MM.1S (cell line): ENCODE measurements around the gene BRIX1.

Experiments
- DNase-seq: peaks from one replicate; pipeline ENCODE4 v3.0.0-alpha.2; 2015
- H2AFZ ChIP-seq: fragments of 300-600 bp; sonication (generic); 2 replicates; pipeline ENCODE4 v1.6.0; 2016; ENCODE audit warnings: antibody characterized with exemption, low read length
- H3F3A ChIP-seq: fragments of 300-600 bp; sonication (generic); 2 replicates; pipeline ENCODE4 v1.6.1; 2016; ENCODE audit warnings: mild to moderate bottlenecking, antibody characterized with exemption, low read length, moderate library complexity, mixed read lengths; ENCODE audit not compliant: insufficient read depth
- H3K27ac ChIP-seq: fragments of 300-600 bp; sonication (generic); 2 replicates; pipeline ENCODE4 v1.5.1; 2016; ENCODE audit warnings: mild to moderate bottlenecking, low read length
- H3K27me3 ChIP-seq: fragments of 300-600 bp; sonication (generic); replicated peaks from 2 replicates; pipeline ENCODE4 v1.6.0; 2016; ENCODE audit warnings: low read length; ENCODE audit not compliant: insufficient read depth
- H3K36me3 ChIP-seq: fragments of 300-600 bp; sonication (generic); replicated peaks from 2 replicates; pipeline ENCODE4 v1.6.1; 2016; ENCODE audit warnings: mild to moderate bottlenecking, low read length, mixed read lengths; ENCODE audit not compliant: insufficient read depth
- H3K4me1 ChIP-seq: fragments of 300-600 bp; sonication (generic); 2 replicates; pipeline ENCODE4 v1.6.1; 2016; ENCODE audit warnings: low read length, mixed read lengths
- H3K4me2 ChIP-seq: fragments of 300-600 bp; sonication (generic); 2 replicates; pipeline ENCODE4 v1.6.0; 2016; ENCODE audit warnings: low read depth, low read length
- H3K4me3 ChIP-seq: fragments of 300-600 bp; sonication (generic); 2 replicates; pipeline ENCODE4 v1.5.1; 2016; ENCODE audit warnings: low read length, mixed read lengths
- H3K79me2 ChIP-seq: fragments of 300-600 bp; sonication (generic); 2 replicates; pipeline ENCODE4 v1.6.1; 2016; ENCODE audit warnings: mixed run types, low read length, mixed read lengths
- H3K9ac ChIP-seq: fragments of 300-600 bp; sonication (generic); 2 replicates; pipeline ENCODE4 v1.6.1; 2016; ENCODE audit warnings: low read length, mixed read lengths
- H3K9me2 ChIP-seq: fragments of 300-600 bp; sonication (generic); replicated peaks from 2 replicates; pipeline ENCODE4 v1.6.1; 2016; ENCODE audit warnings: mild to moderate bottlenecking, low read length, mixed read lengths; ENCODE audit not compliant: insufficient read depth
- H3K9me3 ChIP-seq: fragments of 300-600 bp; sonication (generic); replicated peaks from 2 replicates; pipeline ENCODE4 v1.6.1; 2016; ENCODE audit warnings: mild to moderate bottlenecking, low read length, mixed read lengths; ENCODE audit not compliant: insufficient read depth
- H4K20me1 ChIP-seq: fragments of 300-600 bp; sonication (generic); 2 replicates; pipeline ENCODE4 v1.6.1; 2016; ENCODE audit warnings: mild to moderate bottlenecking, low read length, moderate library complexity, mixed read lengths; ENCODE audit not compliant: insufficient read depth
- CTCF ChIP-seq: fragments of 300-600 bp; sonication (generic); IDR thresholded peaks from 2 replicates; pipeline ENCODE4 v1.5.1; 2016; ENCODE audit warnings: antibody characterized with exemption, low read length, mixed read lengths
- EZH2 ChIP-seq: fragments of 300-600 bp; sonication (generic); optimal IDR thresholded peaks from 2 replicates; pipeline ENCODE3; 2017; ENCODE audit warnings: low read depth, mild to moderate bottlenecking, antibody characterized with exemption, low read length, mixed read lengths
- EZH2phosphoT487 ChIP-seq: fragments of 300-600 bp; sonication (generic); IDR thresholded peaks from 2 replicates; pipeline ENCODE4 v1.6.1; 2018; ENCODE audit warnings: antibody characterized with exemption, low read length

Gene BRIX1

GRCh38 chr5:34944460-34945047 is 29.0 kb downstream of the BRIX1 start:
- Histone ChIP-seq H3K27ac (no peak overlapping the region), H2AFZ (no peak overlapping the region), H3K4me3 (no peak overlapping the region), H4K20me1 (no peaks in the 10 kb centered on the region), H3K4me2 (no peak overlapping the region), H3K9ac (no peak overlapping the region), H3K9me3 (no peaks in the 10 kb centered on the region), H3K4me1 (no peaks in the 10 kb centered on the region), H3K9me2 (no peaks in the 10 kb centered on the region), H3K79me2 (no peaks in the 10 kb centered on the region), H3F3A (no peaks in the 10 kb centered on the region), H3K36me3 (peaks cover 3% of the 10 kb centered on the region; the same call in 1 of the 2 replicates), H3K27me3 (no peaks in the 10 kb centered on the region)
- TF ChIP-seq EZH2: no peak
- TF ChIP-seq CTCF: no peak
- no peak for TF ChIP-seq EZH2phosphoT487
- DNase-seq: no peak

DNA sequence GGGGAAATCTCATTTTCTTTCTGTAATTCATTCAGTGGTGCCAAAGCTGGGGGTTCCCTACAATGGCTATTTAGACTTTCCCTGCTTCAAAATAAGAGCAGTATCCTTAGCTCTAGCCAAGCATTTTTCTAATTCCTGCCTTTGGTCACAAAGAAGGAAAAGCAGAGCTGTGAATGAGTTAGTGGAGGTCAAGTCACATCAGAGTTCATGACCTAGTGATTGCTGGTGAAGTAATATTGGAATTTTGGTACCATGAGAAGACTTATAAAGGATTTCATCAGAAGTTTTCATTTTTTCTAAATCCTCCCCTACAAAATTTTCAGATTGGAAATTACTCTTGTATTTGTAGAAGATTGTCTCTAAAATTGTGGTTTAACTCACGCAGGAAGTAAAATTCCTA is 41.8 kb downstream of the BRIX1 start:
- H3K36me3 ChIP-seq: no peaks in the 10 kb centered on the region
- H3K9me2 ChIP-seq: no peaks in the 10 kb centered on the region
- no peak overlapping the region for H3K9ac ChIP-seq
- no peaks in the 10 kb centered on the region for H3K9me3 ChIP-seq
- peaks cover 18% of the 10 kb centered on the region for H3K4me1 ChIP-seq
- no peak overlapping the region for H3K4me3 ChIP-seq
- no peak overlapping the region for H3K27ac ChIP-seq
- peaks cover 15% of the 10 kb centered on the region for H3F3A ChIP-seq
- no peaks in the 10 kb centered on the region for H3K79me2 ChIP-seq
- TF ChIP-seq EZH2 (no peak), CTCF (no peak), EZH2phosphoT487 (no peak)
- no peaks in the 10 kb centered on the region; the same call in 1 of the 2 replicates for H4K20me1 ChIP-seq
- no peak overlapping the region for H2AFZ ChIP-seq
- no peaks in the 10 kb centered on the region for H3K27me3 ChIP-seq
- no peak overlapping the region for H3K4me2 ChIP-seq
- no peak for DNase-seq

DNA sequence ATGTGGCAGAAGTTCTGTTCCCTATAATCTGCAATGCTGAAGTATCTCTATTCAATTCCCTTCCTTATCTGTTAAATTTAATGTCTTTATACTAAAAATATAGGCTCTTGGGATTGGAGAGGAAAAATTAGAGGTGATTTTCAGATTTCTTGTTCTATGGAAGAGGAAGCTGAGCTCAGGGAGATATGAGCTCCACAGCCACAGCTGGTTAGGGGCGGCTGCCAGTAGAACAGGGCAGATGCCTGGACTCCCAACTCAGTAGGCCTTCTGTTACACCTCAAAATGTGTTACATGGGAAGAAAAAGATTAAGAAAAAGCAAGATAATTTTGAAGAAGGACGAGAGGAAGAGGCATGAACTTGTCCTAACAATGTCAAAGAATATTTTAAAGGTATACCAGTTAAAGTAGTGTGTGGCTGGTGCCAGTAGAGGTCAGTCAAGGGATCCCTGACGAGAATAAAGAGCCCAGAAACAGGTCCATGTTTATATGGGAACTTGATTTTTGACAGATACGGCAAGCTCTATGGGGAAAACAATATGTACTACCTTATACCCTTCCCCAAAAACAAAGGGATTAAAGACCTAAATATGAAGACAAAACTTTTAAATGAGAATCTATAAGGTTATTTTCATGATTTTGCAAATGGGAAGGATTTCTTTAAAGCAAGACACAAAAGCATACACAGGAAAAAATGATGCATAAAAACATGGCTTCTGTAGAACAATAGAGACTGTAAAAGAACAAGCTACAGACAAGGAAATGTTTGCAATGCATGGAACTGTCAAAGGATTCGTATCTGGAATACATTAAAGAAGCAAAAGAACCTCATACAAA is 42.6 kb downstream of the BRIX1 start:
- Histone ChIP-seq H3K9me2 (no peaks in the 10 kb centered on the region), H3K27me3 (no peaks in the 10 kb centered on the region), H4K20me1 (no peaks in the 10 kb centered on the region; the same call in 1 of the 2 replicates), H3K36me3 (no peaks in the 10 kb centered on the region), H3K4me1 (peaks cover 18% of the 10 kb centered on the region), H2AFZ (no peak overlapping the region), H3K4me3 (no peak overlapping the region), H3K9me3 (no peaks in the 10 kb centered on the region), H3K79me2 (no peaks in the 10 kb centered on the region), H3K27ac (no peak overlapping the region), H3K9ac (no peak overlapping the region), H3K4me2 (no peak overlapping the region), H3F3A (peaks cover 15% of the 10 kb centered on the region)
- peak; percentile 13 for DNase-seq
- no peak for TF ChIP-seq EZH2
- TF ChIP-seq CTCF: peak; percentile 62
